Measurements from ENCODE around the gene CXCL12.
A peak's percentile ranks its signal among the peaks of the same experiment; 100 is the strongest.

The CXCL12 gene

DNA sequence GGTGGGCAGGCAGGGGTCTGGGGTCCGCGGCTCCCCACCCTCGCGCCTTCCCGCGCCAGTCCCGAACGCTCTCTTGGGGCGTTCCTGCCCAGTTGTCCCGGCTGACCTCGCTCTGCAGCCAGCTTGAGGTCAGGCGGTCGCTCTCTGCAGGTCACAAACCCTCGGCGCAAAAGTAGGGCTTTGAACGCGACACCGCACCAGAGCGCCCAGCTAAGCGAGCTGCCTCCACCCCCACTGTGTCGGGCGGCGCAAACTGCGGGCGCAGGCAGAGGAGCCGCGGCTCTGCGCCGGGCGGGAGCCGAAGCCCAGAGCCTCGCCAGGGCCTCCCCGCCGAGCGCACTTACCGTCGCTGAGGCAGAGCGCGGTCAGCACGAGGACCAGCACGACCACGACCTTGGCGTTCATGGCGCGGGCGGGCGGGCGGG is 284 bp downstream of the CXCL12 start:
- DNase-seq = no peak

DNA sequence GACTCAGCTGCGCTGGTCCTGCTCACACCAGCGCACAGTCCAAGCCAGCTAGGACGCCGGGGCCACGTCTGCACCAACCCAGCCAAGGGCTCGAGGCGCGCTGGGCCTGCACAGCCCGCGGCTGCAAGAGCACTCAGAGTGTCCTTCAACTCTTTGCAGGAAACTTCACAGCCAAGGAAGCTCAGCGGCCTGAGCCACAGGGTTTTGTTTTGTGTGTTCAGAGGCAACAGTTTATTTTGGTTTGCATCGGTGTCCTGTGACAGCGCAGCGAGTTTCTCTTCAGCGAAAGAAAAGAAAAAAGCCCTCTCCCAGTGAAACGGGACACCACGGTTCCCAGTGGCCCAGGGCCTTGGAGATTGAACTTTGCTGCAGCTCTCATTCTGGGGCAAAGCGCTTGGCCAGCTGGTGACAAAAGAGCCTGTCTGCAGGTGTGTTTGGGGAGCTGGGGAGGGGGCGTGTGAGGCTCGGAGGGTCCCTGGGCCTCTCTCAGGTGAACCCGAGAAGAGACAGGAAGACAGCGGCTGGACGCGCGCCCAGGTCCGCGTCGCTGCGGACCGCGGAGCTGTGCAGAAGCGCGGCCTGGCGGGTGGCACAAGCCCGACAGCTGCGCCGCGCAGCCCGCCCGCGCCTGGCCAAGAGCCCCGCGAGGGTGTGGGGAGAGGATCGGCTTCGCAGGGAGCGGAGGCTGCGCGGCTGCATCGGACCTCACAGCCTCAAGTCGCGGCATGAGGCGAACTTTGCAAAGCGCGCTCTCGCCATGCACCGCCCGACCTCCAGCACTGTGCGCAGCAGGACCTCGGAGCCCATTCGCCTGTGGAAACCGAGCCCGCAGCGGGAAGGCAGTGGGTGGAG is 922 bp downstream of the CXCL12 start:
- peak; percentile 76 for DNase-seq

- DNase-seq = peak; percentile 50
Measured at GRCh38 chr10:44382981-44383748, 1.7 kb downstream of the CXCL12 start.

GRCh38 chr10:44382131-44382858 is 2.6 kb downstream of the CXCL12 start:
- DNase-seq = peak; percentile 82

- DNase-seq = peak; percentile 47
Measured at GRCh38 chr10:44380829-44381600, 3.9 kb downstream of the CXCL12 start.

DNA sequence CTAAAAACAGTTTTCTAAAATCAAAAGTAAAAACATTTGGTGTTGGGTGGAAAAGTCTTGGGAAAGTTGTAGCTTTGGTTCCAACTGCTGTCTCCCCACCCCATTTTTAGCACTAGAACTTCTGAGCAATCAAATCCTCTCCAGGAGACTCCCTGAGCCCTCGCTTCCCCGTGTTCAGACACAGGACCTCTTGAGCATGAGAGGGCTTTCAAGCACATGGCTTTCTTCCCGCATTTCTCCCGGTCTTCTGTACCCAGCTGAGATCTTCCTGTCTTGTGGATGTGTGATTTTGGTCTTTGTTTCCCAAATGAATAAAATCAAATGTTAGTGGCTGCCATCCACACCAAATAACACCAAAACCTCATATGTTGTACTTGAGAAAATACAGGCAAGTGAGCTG is 5.0 kb downstream of the CXCL12 start:
- peak; percentile 30 for DNase-seq

- no peak for DNase-seq
Measured at GRCh38 chr10:44378626-44379025, 6.3 kb downstream of the CXCL12 start.

DNA sequence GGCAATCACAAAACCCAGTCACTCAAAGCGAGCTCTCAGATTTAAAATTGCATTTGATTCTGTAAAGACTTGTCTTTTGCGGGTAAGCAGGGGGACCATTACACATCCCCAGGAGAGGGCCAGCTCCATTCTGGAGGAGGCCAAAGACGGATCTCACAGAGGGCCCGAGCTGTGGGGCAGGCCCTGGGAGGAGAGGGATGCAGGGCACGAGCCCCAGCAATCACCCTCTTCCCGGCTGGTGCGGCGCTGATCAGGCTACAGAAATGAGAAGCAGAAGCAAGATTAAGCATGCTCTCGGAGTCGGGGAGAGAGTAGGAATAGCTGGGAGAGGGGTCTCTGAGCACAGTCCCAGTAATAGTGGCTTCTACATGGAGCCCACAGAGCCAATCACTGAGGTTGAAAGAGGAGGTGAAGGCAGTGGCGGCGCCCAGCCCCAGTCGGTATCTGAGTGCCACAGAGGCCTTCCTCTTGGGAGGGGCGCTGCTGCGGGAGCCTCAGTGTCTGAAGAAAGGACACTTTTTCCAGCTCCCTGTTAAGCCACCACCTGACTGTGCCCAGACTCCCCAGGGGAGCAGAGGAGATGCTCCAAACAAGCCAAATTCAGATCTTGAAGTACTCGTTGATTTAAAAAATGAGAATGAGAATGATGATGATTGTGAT is 7.1 kb downstream of the CXCL12 start:
- no peak for DNase-seq

GRCh38 chr10:44376472-44377099 is 8.3 kb downstream of the CXCL12 start:
- no peak for DNase-seq

GRCh38 chr10:44374155-44374554 is 10.7 kb downstream of the CXCL12 start:
- DNase-seq = no peak

GRCh38 chr10:44373341-44373995 is 11.4 kb downstream of the CXCL12 start:
- no peak for DNase-seq

- DNase-seq = no peak
Measured at GRCh38 chr10:44372181-44372580, 12.7 kb downstream of the CXCL12 start.

DNA sequence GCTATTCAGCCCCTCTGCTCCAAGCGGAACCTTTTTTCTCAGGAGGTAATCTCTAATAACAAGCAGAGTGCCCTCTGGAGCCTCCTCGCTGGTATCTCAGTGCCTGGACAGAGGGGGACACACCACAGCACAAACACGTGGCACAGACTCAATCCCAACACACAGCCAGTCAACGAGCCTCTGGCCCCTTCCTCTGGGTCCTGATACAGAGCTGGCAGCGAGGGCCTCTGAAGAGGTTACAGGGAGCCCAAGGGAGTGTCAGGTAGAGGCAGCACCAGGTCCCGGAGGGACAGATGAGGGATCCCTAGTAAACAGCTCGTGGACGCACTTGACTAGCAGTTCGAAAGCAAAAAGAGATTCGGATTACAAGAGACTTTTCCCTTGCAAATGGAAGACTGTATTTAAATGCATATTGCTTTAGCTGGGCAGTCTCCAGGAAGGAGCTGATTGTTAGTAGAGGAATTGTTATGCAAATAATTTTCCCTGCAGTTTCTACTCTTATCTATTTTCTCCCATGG is 14.1 kb downstream of the CXCL12 start:
- DNase-seq = no peak

- no peak for DNase-seq
Measured at GRCh38 chr10:44369854-44370253, 15.0 kb downstream of the CXCL12 start.

DNA sequence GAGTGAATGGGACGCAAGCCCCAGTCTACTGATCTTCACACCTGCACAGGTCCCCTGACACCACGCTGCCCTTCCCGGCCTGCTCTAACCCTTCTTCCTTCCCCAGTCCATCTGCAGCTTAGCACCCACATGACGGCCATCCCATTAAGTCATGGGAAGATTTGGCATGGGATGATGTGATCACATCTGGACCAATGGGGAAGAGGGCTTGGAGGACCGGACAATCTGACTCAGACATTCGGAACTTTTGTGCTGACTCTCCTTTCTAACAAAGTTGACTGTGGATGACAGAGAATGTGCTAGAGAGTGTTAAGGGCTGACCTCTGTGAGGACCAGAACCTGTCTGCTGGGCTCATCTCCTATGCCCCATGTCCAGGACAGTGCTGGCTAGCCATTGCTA is 15.6 kb downstream of the CXCL12 start:
- DNase-seq = no peak

- DNase-seq = no peak
Measured at GRCh38 chr10:44368637-44369036, 16.3 kb downstream of the CXCL12 start.

- DNase-seq = no peak
Measured at GRCh38 chr10:44366941-44367630, 17.8 kb downstream of the CXCL12 start.

DNA sequence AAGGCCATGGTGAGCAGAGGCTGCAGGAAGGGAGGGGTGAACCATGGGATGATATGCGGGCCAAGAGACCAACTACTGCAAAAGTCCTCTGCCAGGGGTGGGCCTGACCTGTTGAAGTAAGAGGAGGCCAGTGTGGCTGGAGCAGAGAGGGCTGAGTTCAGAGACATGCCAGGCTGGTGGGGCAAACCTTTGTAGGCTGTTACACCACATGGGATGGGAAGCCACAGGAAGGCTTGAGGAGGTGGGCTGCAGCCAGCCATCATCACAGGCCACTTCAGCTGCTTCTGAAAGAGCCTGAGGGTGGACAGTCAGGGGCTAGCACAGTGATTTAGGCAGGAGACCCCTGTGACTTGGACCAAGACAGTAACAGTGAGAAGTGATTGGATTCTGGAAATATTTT is 20.3 kb downstream of the CXCL12 start:
- DNase-seq = no peak

DNA sequence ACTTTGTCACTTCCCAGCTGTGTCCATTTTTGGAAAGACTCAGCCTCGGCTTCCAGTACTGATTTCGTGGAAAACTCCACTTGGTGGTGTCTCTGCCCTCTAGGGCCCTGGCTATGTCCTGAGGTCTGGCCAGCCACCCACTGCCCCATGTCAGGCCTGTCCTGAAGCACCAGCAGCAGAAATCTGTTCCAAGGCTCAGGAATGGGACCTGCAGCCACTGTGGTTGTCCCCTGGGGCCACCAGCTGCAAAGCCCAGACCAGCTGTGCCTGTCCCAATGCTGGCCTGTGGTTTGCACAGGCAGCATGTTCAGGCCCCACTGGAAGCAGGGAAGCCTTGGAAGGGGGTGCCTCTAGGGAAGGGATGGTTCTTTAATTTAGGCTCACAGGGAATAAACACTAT is 21.2 kb downstream of the CXCL12 start:
- no peak for DNase-seq
